Tibial nerve (tissue), 4 donors: ENCODE results near the gene MSI2.

Source experiments
- CTCF ChIP-seq, 5 experiments: fragments of 200-600 bp in 3 of 5; fragments of 450-650 bp in 2 of 5; sonication (generic) in 3 of 5; IDR thresholded peaks; one replicate each; pipeline ENCODE4 v1.5.1; 2016 to 2019; ENCODE audit warnings: antibody characterized with exemption in 5 of 5, mild to moderate bottlenecking in 3 of 5, moderate library complexity in 2 of 5
- EP300 ChIP-seq, 2 donors: sonication (generic); formaldehyde crosslinking; IDR thresholded peaks; one replicate each; pipeline ENCODE4 v1.6.1; 2017; ENCODE audit warnings: antibody characterized with exemption in 2 of 2, mild to moderate bottlenecking in 1 of 2
- POLR2A ChIP-seq, 2 donors: fragments of 450-650 bp; IDR thresholded peaks; one replicate each; pipeline ENCODE4 v1.6.1; 2017; ENCODE audit warnings: antibody characterized with exemption in 2 of 2, mild to moderate bottlenecking in 2 of 2, moderate library complexity in 2 of 2

GRCh38 chr17:57444682-57445450 lies 188.5 kb downstream of the MSI2 start:
- TF ChIP-seq CTCF (IDR thresholded peaks at IDR 0.05) (no peak), EP300 (IDR thresholded peaks at IDR 0.05) (no peak), POLR2A (IDR thresholded peaks at IDR 0.05) (no peak)
